Calu3 (cell line): ENCODE measurements around the gene PLVAP. TPM values are rescaled to one million over a fixed set of nuclear protein-coding genes. Genes with fewer than 3 reads are reported as not detected.

Experiments
- BruUV-seq: library from RNA; stranded (reverse); fragments of 400-500 nt; replicated peaks from 2 replicates; lab custom pipeline; 2021; lab: Mats Ljungman, UMichigan
- CTCF ChIA-PET: fragments of 300-600 bp; sonication (Branson Sonifier 250); formaldehyde crosslinking; loops from one replicate; lab custom pipeline; 2022; ENCODE audit warnings: antibody characterized with exemption; lab: Charles Lee
- DNase-seq: peaks from one replicate; pipeline ENCODE4 v3.0.0; 2022
- H3K27ac Mint-ChIP-seq: one replicate; pipeline ENCODE4 v1.8.0; 2022; ENCODE audit warnings: mixed read lengths; ENCODE audit not compliant: unreplicated experiment
- H3K27me3 Mint-ChIP-seq: one replicate; pipeline ENCODE4 v1.8.0; 2022; ENCODE audit warnings: mixed read lengths; ENCODE audit not compliant: unreplicated experiment
- H3K36me3 Mint-ChIP-seq: one replicate; pipeline ENCODE4 v1.8.0; 2022; ENCODE audit warnings: mild to moderate bottlenecking, moderate library complexity, mixed read lengths; ENCODE audit not compliant: insufficient read depth, unreplicated experiment
- H3K4me1 Mint-ChIP-seq: one replicate; pipeline ENCODE4 v1.8.0; 2022; ENCODE audit warnings: mild to moderate bottlenecking, low read depth, mixed read lengths; ENCODE audit not compliant: unreplicated experiment
- H3K4me3 Mint-ChIP-seq: one replicate; pipeline ENCODE4 v1.8.0; 2022; ENCODE audit warnings: mild to moderate bottlenecking, low read depth, moderate library complexity, mixed read lengths; ENCODE audit not compliant: unreplicated experiment
- H3K9me3 Mint-ChIP-seq: one replicate; pipeline ENCODE4 v1.8.0; 2022; ENCODE audit warnings: low read depth, mixed read lengths; ENCODE audit not compliant: unreplicated experiment
- CTCF ChIP-seq: fragments of 200-600 bp; IDR thresholded peaks from one replicate; pipeline ENCODE4 v1.8.0; 2022; ENCODE audit warnings: antibody characterized with exemption; ENCODE audit not compliant: unreplicated experiment
- intact Hi-C: fragments of 100-400 bp; cut with micrococcal nuclease; formaldehyde crosslinking; loops from one replicate; pipeline ENCODE4 v1.10.0; 2022; ENCODE audit not compliant: unreplicated experiment
- total RNA-seq: library from RNA; stranded (reverse); gene quantifications from 2 replicates; pipeline ENCODE4 v1.2.3, GENCODE V29; 2022

Gene PLVAP
- total RNA-seq, 1 experiment from 2014 or later: not detected

GRCh38 chr19:17380426-17381138 is 3.4 kb upstream of the PLVAP start:
- intact Hi-C loops: no loop called here
- CTCF ChIA-PET: no interaction called here
- no peaks in the 10 kb centered on the region for H3K4me1 Mint-ChIP-seq
- no peak overlapping the region for H3K27ac Mint-ChIP-seq
- no peak for TF ChIP-seq CTCF
- no TSS peak for BruUV-seq
- H3K27me3 Mint-ChIP-seq: no peaks in the 10 kb centered on the region
- no peaks in the 10 kb centered on the region for H3K36me3 Mint-ChIP-seq
- no peak for DNase-seq
- no peak overlapping the region for H3K4me3 Mint-ChIP-seq
- no peaks in the 10 kb centered on the region for H3K9me3 Mint-ChIP-seq

- Mint-ChIP-seq H3K36me3 (no peaks in the 10 kb centered on the region), H3K4me1 (no peaks in the 10 kb centered on the region), H3K27ac (no peak overlapping the region), H3K27me3 (no peaks in the 10 kb centered on the region), H3K9me3 (no peaks in the 10 kb centered on the region), H3K4me3 (no peak overlapping the region)
- no TSS peak for BruUV-seq
- TF ChIP-seq CTCF: no peak
- CTCF ChIA-PET: no interaction called here
- DNase-seq: no peak
- intact Hi-C loops: no loop called here
Observed at GRCh38 chr19:17379221-17379631, 2.1 kb upstream of the PLVAP start.

- no peaks in the 10 kb centered on the region for H3K4me1 Mint-ChIP-seq
- no peaks in the 10 kb centered on the region for H3K27me3 Mint-ChIP-seq
- CTCF ChIA-PET: no interaction called here
- no peak for DNase-seq
- no peaks in the 10 kb centered on the region for H3K9me3 Mint-ChIP-seq
- intact Hi-C loops: no loop called here
- no peak for TF ChIP-seq CTCF
- H3K27ac Mint-ChIP-seq: no peak overlapping the region
- H3K4me3 Mint-ChIP-seq: no peak overlapping the region
- no peaks in the 10 kb centered on the region for H3K36me3 Mint-ChIP-seq
- no TSS peak for BruUV-seq
Observed at GRCh38 chr19:17378271-17378670, 1.1 kb upstream of the PLVAP start.

GRCh38 chr19:17370026-17370587 is 7.0 kb downstream of the PLVAP start:
- Mint-ChIP-seq H3K27me3 (peaks cover 9% of the 10 kb centered on the region), H3K36me3 (no peaks in the 10 kb centered on the region), H3K4me3 (no peak overlapping the region), H3K4me1 (no peaks in the 10 kb centered on the region), H3K9me3 (no peaks in the 10 kb centered on the region), H3K27ac (no peak overlapping the region)
- intact Hi-C loops: no loop called here
- CTCF ChIA-PET: no interaction called here
- no TSS peak for BruUV-seq
- DNase-seq: no peak
- no peak for TF ChIP-seq CTCF
